SK-N-MC (cell line): Measurements from ENCODE around the gene HDDC2.

Experiments used
- EZH2 ChIP-seq: fragments of 200-600 bp; sonication (generic); IDR thresholded peaks from one replicate; pipeline ENCODE4 v1.6.1; 2017; ENCODE audit warnings: antibody characterized with exemption
- FOXP2 ChIP-seq: optimal IDR thresholded peaks from 2 replicates; pipeline ENCODE3; 2011; ENCODE audit warnings: mild to moderate bottlenecking, moderate library complexity; ENCODE audit not compliant: insufficient read depth; ENCODE audit errors: extremely low read length, control extremely low read depth
- POLR2AphosphoS5 ChIP-seq: IDR thresholded peaks from 2 replicates; pipeline ENCODE4 v1.6.1; 2012; ENCODE audit warnings: mild to moderate bottlenecking, low read depth, low read length, borderline replicate concordance

DNA sequence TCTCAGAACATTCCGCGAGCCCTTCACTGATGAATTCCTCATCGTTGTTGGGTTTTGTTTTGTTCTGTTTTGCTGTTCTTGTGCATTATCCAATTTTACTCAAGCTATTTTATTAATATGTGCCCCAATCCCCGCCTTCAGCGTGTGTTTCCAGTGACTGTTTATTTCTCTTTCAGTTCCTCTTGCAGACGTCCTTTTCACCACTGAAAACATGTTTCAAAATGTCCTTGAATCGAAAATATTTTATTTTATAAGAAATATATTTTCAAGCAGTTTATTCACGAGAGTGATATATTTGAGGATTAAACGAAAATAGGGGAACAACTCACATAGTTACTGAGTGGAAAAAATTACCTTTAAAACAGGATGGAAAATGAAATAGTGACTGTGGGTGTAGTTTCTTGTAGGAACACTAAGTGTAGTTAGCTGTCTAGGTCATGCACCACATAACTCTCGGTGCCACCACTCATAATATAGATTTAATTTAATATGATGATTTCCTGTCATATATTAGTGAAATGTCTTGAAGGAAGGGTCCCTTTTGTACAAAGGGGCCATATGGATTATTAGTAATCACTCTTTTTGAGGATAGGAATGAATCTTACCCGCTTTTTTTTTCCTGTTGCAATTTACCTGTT lies 45.3 kb upstream of the HDDC2 start:
- TF ChIP-seq POLR2AphosphoS5 (no peak), EZH2 (no peak), FOXP2 (no peak)
